GM23248 (cell line): Measurements from ENCODE around the gene GFOD1.

ENCODE experiments used
- EZH2 ChIP-seq: fragments of 200-600 bp; sonication (generic); IDR thresholded peaks from 2 replicates; pipeline ENCODE4 v1.6.1; 2018; ENCODE audit warnings: antibody characterized with exemption, mild to moderate bottlenecking; ENCODE audit not compliant: insufficient read depth, poor library complexity, severe bottlenecking
- EZH2phosphoT487 ChIP-seq: fragments of 200-600 bp; sonication (generic); IDR thresholded peaks from 2 replicates; pipeline ENCODE4 v1.6.1; 2018; ENCODE audit warnings: antibody characterized with exemption, moderate library complexity, mild to moderate bottlenecking, low read depth; ENCODE audit not compliant: insufficient read depth

GRCh38 chr6:13315896-13316295 is 171.5 kb downstream of the GFOD1 start:
- no peak for TF ChIP-seq EZH2
- TF ChIP-seq EZH2phosphoT487, result no peak
